Stimulated activated naive CD8-positive, alpha-beta T cell treated with anti-CD3 and anti-CD28 coated beads, Interleukin-15, Interleukin-2, amounts not matched to agents 100 ng/mL and 50 ng/mL, for 24 hours (primary cell): Measurements from ENCODE around the gene ANAPC2.
A peak's percentile ranks its signal among the peaks of the same experiment; 100 is the strongest.

Experiments used
- H3K27ac Mint-ChIP-seq: one replicate; pipeline ENCODE4 v1.8.0; 2021; ENCODE audit warnings: mild to moderate bottlenecking, mixed read lengths
- H3K27me3 Mint-ChIP-seq: one replicate; pipeline ENCODE4 v1.8.0; 2021; ENCODE audit warnings: mixed read lengths
- H3K36me3 Mint-ChIP-seq: one replicate; pipeline ENCODE4 v1.8.0; 2021; ENCODE audit warnings: low read depth, mixed read lengths
- H3K4me1 Mint-ChIP-seq: one replicate; pipeline ENCODE4 v1.8.0; 2021; ENCODE audit warnings: low read depth, mixed read lengths
- H3K4me3 Mint-ChIP-seq: one replicate; pipeline ENCODE4 v1.8.0; 2021; ENCODE audit warnings: mild to moderate bottlenecking, mixed read lengths
- H3K9me3 Mint-ChIP-seq: one replicate; pipeline ENCODE4 v1.8.0; 2021; ENCODE audit warnings: mixed read lengths

The ANAPC2 gene

DNA sequence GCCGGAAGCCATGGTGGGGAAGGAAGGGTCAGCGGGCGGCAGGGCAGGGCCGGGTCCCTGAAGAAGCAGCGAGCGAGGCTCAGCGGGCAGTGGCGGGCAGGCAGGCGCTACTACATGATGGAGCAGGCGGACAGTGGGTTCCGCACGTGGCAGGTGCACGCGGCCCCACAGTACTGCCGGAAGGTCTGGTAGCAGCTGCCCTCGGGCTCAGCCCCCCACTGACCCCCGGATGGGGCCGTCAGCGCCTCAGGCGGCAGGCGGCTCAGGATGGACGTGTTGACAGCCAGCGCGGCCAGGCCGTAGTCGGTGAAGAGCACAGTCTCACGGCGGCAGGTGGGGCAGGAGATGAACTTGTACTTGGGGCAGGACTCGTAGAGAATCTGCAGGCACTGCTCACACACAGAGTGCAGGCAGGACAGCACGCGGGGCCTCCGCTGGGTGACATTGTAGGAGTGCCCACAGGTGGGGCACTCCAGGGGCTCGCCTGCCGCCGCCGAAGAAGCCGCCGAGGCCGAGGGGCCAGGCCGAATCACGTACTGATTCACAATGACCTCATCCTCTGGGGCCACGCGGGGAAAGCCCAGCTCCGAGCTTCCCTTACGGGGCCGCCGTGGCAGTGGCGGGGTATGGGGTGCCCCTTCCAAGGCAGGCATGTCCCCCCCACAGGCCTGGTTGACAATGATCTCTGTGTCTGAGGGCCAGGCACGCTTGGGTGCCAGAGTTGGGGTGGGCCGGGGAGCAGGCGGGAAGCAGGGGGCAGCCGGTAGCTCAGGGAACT lies 32.1 kb upstream of the ANAPC2 start:
- Mint-ChIP-seq H3K4me1 (peaks cover 6% of the 10 kb centered on the region), H3K4me3 (no peak overlapping the region), H3K27me3 (no peaks in the 10 kb centered on the region), H3K9me3 (no peaks in the 10 kb centered on the region), H3K27ac (no peak overlapping the region), H3K36me3 (no peaks in the 10 kb centered on the region)

DNA sequence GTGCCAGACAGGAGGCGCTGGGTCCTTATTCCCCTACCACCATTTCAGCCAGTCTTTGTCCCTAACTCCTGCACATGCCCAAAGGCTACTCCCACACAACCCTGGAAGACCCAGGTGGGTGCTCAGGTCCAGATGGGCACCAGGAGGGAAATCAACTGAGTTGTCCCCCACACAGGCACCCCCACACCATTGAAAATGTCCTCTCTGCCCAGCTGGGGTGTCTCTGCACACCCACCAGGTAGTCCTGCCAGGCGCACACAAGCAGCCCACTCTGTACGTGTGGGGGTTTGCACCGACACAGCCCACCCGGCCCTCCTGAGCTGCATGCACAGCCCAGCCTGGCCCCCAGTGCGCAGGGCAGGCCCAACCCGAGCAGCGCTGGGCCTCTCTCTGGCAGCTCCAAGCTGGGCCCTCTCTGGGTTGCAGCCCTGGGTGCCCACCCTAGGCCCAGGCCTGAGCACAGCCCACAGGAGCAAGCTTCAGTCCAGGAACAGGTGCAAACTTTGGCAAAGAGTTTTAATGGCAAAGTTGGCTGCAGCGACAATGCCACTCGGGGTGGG lies 31.5 kb upstream of the ANAPC2 start:
- no peaks in the 10 kb centered on the region for H3K9me3 Mint-ChIP-seq
- H3K27me3 Mint-ChIP-seq, result no peaks in the 10 kb centered on the region
- no peaks in the 10 kb centered on the region for H3K36me3 Mint-ChIP-seq
- H3K4me3 Mint-ChIP-seq, result no peak overlapping the region
- H3K4me1 Mint-ChIP-seq, result peaks cover 6% of the 10 kb centered on the region
- no peak overlapping the region for H3K27ac Mint-ChIP-seq

DNA sequence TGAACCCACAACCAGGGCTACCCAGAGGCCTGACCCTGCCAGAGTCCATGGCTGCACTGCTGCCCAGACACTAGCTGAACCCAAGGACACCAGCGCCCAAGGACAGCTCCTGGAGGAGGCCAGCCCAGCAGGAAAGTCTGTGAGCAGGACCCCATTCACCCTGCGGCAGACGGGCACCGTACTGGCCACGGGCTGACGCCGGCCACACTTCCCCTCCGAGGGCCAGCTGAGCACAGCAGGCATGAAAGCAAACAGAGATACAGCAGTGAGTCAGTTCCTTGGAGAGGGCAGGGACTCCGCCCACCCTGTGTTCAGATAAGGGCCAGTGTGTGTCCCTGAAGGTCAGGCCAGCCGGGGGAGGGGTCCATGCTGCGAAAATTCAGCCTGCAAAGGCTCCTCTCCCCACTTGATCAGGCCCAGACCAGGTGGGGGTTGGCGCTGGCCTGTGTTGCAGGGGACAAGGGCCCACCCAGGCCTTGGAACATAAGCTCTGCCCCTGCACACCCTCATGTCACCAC lies 30.5 kb upstream of the ANAPC2 start:
- Mint-ChIP-seq H3K9me3 (no peaks in the 10 kb centered on the region), H3K4me1 (peaks cover 2% of the 10 kb centered on the region), H3K4me3 (no peak overlapping the region), H3K36me3 (no peaks in the 10 kb centered on the region), H3K27me3 (no peaks in the 10 kb centered on the region), H3K27ac (no peak overlapping the region)

DNA sequence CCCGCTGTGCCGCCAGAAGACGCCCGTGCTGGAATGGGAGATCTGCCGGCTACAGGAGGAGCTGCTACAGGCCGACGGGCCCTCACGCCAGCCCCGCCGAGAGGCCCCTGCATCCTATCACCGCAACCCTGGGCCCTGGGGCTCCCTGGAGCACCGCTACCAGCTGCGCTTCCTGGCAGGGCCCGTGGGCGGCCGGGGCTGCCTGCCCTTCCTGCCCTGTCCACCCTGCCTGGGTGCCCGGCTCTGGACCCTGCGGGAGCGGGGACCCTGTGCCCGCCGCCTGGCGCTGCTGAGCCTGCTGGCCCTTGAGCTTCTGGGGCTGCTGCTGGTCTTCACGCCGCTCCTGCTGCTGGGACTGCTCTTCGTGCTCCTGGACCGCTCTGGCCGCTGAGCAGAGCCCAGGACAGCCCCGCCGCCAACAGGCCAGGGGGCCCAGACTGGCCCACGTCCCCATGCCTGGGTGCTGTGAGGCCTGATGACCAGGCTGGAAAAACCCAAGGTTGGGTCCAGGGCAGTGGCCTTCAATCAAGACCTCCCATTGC lies 29.9 kb upstream of the ANAPC2 start:
- Mint-ChIP-seq H3K9me3 (no peaks in the 10 kb centered on the region), H3K27ac (no peak overlapping the region), H3K4me3 (no peak overlapping the region), H3K36me3 (no peaks in the 10 kb centered on the region), H3K27me3 (no peaks in the 10 kb centered on the region), H3K4me1 (no peaks in the 10 kb centered on the region)

DNA sequence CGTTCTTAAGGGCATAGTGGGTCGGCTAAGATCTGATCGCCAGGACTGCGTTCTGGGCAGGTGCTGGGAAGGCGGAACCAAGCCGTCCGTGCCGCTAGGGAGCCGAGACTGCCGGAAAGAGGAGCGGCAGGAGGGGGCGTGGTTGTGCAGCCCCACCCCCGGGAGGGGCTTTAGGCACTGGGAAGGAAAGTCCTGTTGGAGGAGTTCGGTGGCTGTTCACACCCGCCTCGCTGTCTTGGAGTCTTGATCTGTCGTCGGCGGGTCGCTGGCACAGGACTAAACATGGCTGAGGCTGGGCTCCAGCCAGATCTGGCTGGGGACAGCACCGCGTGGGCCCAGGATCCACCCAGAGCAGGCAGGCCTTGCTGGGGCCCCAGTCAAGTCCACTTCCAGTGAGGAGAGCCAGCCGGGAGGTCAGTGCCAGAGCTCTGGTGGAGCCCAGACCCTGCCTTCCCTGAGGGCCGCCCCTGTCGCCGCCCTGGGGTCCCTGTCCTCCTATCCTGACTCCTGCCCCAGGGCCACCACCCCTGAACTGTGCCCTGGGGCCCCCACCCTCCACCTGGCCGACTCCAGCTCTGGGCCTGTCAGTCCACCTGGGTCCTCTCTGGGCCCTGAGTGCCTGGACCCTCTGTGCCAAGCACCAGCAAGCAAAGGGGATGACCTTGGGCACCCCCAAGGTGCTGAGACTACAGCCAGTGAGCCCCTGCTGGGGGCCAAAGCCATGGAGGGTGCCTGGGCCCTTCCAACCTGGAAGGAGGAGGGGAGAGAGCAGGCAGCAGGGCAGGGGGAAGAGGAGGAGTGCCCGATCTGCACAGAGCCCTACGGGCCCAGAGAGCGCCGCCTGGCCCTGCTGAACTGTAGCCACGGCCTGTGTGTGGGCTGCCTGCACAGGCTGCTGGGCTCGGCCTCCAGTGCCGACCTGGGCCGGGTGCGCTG lies 29.2 kb upstream of the ANAPC2 start:
- H3K27ac Mint-ChIP-seq, result no peak overlapping the region
- H3K4me1 Mint-ChIP-seq, result no peaks in the 10 kb centered on the region
- no peak overlapping the region for H3K4me3 Mint-ChIP-seq
- peaks cover 4% of the 10 kb centered on the region for H3K36me3 Mint-ChIP-seq
- H3K27me3 Mint-ChIP-seq, result no peaks in the 10 kb centered on the region
- no peaks in the 10 kb centered on the region for H3K9me3 Mint-ChIP-seq

DNA sequence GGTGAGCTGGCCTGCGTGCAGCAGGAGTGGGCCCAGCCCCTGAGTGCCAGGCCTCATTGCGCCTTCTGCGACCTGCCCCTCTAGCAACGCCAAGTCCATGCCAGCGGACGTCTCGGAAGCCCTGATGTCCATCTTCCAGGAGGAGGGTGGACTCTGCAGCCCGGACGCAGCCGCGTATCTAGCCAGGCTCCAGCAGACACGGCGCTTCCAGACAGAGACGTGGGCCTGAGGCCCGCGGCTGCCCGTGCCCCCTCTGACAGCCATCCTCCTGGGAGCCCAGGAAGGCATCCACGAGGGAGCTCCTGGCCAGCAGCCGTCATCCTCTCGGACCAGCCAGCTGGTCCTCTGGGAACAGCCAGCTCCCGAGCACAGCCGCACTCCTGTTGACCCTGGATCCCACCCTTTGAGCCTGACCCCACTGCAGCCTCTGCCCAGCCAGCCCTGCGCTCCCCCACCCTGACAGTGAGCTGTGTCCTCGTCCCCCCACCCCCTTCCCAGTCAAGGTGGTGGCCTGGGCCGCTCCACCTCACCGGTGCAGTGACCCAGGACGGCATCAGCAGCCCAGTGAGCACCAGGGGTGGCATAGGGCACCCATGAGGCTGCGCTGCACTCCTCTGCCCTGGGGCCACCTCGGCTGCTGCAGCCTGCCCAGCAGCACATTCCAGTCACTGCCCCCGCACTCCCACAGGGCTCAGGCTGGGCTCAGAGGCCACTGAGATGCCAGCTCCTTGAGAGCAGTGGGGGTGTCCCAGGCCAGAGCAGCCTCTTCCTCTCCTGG lies 28.0 kb upstream of the ANAPC2 start:
- Mint-ChIP-seq H3K27me3 (no peaks in the 10 kb centered on the region), H3K4me1 (no peaks in the 10 kb centered on the region), H3K4me3 (no peak overlapping the region), H3K36me3 (peaks cover 4% of the 10 kb centered on the region), H3K9me3 (no peaks in the 10 kb centered on the region), H3K27ac (no peak overlapping the region)

DNA sequence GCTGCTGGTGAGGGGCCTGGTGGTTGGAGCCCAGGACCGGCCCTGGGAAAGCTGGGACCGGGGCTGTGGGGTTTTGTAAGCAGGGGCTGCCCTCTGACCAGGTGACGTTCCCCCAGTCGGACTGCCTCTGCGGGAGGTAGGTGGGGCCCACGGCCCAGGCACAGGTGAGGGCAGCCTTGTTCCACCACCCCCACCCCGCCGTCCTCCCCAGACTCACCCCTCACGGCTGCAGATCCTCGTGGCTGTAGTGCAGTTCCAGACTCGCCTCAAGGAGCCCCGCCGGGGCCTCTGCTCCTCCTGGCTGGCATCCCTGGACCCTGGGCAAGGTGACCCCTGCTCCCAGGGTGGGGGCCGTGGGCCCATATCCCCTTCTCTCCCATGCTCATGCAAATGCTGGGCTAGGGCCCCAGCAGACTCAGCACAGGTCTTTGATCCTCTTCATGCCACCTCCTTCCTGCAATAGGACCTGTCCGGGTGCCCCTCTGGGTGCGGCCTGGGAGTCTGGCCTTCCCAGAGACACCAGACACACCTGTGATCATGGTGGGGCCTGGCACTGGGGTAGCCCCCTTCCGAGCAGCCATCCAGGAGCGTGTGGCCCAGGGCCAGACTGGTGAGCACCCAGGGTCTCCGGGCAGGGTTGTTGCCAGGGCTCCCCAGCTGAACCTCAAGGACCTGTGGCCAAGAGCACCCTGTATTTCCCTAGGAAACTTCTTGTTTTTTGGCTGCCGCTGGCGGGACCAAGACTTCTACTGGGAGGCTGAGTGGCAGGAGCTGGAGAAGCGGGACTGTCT lies 27.0 kb upstream of the ANAPC2 start:
- no peaks in the 10 kb centered on the region for H3K27me3 Mint-ChIP-seq
- H3K27ac Mint-ChIP-seq, result no peak overlapping the region
- peaks cover 4% of the 10 kb centered on the region for H3K36me3 Mint-ChIP-seq
- no peaks in the 10 kb centered on the region for H3K9me3 Mint-ChIP-seq
- no peak overlapping the region for H3K4me3 Mint-ChIP-seq
- no peaks in the 10 kb centered on the region for H3K4me1 Mint-ChIP-seq

DNA sequence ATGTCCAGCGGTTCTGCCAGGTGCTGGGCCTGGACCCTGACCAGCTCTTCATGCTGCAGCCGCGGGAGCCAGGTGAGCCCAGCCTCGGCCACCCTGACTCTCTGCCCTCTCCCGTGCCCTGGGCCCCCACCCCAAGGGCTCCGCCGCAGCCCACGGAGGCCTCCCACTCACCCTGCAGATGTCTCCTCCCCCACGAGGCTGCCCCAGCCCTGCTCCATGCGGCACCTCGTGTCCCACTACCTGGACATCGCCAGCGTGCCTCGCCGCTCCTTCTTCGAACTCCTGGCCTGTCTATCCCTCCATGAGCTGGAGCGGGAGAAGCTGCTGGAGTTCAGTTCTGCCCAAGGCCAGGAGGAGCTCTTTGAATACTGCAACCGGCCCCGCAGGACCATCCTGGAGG lies 26.3 kb upstream of the ANAPC2 start:
- no peak overlapping the region for H3K4me3 Mint-ChIP-seq
- no peak overlapping the region for H3K27ac Mint-ChIP-seq
- H3K27me3 Mint-ChIP-seq, result no peaks in the 10 kb centered on the region
- H3K4me1 Mint-ChIP-seq, result no peaks in the 10 kb centered on the region
- peaks cover 4% of the 10 kb centered on the region for H3K36me3 Mint-ChIP-seq
- H3K9me3 Mint-ChIP-seq, result no peaks in the 10 kb centered on the region

DNA sequence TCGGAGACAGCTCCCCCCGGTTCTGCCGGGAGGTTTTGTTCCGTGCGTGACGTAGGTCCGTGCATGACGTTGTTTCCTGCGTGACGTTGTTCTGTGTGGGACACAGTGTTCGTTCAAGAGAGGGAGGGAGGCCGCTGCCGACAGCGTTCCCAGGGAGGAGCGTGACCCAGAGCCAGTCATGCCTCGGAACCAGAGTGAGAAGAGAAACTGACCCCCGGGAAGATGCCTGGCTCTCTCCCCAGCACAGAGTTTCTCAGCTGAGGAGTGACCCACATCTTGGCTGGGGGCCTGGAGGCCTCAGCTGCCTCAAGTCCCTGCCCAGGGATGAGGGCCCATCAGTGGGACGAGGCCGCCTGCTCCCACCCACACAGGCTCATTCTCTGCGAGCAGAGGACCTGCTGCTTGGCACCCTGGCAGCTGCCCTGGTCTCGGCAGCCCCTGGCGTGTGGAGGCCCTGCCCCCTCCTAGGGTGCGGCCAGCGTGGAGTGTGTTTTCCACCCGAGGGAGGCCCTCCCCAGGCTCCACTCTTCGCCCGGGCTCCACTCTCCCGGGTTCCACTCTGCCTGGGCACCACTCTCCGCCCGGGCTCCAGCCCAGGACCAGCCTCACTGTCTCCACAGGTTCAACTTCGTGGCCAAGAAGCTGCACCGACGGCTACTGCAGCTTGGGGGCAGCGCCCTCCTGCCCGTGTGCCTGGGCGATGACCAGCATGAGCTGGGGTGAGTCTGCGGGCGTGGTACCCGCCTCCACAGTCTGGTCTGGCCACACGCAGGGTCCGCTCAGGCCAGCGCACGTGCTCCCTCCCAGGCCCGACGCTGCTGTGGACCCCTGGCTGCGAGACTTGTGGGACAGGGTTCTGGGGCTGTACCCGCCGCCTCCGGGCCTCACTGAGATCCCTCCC lies 25.1 kb upstream of the ANAPC2 start:
- Mint-ChIP-seq H3K27me3 (no peaks in the 10 kb centered on the region), H3K4me3 (no peak overlapping the region), H3K27ac (no peak overlapping the region), H3K36me3 (peaks cover 13% of the 10 kb centered on the region), H3K9me3 (no peaks in the 10 kb centered on the region), H3K4me1 (no peaks in the 10 kb centered on the region)

DNA sequence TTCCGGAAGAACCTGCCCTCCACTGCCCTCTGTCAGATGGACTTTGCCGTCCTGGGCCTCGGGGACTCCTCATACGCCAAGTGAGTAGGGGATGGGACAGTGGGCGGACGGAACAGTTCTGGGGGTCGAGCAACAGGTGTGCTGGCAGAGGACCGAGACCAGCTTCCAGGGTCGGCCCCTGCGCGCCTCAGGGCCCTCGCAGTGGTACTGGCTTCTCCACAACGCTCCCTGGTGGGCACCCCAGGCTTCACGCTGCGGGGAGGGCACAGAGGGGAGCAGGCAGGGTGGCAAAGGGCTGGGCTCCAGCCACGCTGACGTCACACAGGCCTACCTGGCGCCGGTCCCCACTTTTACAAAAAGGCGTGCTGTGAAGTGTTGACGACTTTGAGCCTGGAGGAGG lies 24.2 kb upstream of the ANAPC2 start:
- Mint-ChIP-seq H3K36me3 (peaks cover 17% of the 10 kb centered on the region), H3K9me3 (no peaks in the 10 kb centered on the region), H3K27me3 (no peaks in the 10 kb centered on the region), H3K4me1 (peaks cover 2% of the 10 kb centered on the region), H3K4me3 (no peak overlapping the region), H3K27ac (no peak overlapping the region)

DNA sequence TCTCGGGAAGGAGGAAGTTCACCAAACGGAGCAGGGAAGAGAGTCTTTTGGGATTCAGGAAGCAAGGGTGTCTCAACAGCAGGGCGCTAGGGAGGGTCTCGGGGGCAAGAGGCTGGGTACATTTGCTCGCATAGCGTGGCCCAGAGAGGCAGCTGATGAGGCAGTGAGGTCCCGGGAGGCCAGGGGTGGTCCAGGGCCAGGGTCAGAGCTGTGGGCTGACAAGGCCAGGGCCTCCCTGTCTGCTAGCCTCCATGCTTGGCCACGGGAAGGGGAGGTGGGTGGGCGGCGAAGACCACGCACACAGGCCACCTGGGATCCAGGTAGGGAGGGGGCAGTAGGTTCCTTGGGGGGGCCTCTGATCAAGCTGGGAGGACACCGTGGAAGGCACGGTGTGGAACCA lies 23.2 kb upstream of the ANAPC2 start:
- Mint-ChIP-seq H3K27me3 (no peaks in the 10 kb centered on the region), H3K27ac (no peak overlapping the region), H3K36me3 (peaks cover 27% of the 10 kb centered on the region)

DNA sequence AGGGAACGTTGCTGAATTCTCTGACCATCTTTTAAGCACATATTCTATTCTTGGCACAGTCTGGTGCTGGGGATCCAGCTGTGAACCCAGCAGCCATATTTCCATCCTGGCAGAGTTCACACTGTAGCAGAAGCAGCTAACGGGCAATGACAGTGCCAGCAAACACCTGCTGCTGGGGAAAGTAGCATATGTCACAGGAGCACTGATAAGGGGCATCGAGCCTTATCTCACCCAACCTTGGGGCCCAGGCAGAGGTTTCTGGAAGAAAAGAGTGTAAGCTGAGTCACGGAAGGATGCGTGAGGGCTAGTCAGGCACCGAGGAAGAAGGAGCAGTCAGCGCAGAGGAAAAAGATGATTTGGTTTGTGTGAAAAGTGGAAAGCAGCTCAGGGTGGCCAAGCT lies 18.2 kb upstream of the ANAPC2 start:
- H3K36me3 Mint-ChIP-seq, result peaks cover 26% of the 10 kb centered on the region
- H3K27me3 Mint-ChIP-seq, result no peaks in the 10 kb centered on the region
- peak overlapping the region; percentile 93 for H3K4me3 Mint-ChIP-seq
- no peaks in the 10 kb centered on the region for H3K9me3 Mint-ChIP-seq
- H3K27ac Mint-ChIP-seq, result peak overlapping the region; percentile 93
- H3K4me1 Mint-ChIP-seq, result peaks cover 44% of the 10 kb centered on the region

More for the DNA sequence above, 23.2 kb upstream of the ANAPC2 start:
- Mint-ChIP-seq H3K4me3 (no peak overlapping the region), H3K9me3 (no peaks in the 10 kb centered on the region), H3K4me1 (peaks cover 12% of the 10 kb centered on the region)
